ENCODE measurements around the gene MAP1B.

Gene MAP1B

DNA sequence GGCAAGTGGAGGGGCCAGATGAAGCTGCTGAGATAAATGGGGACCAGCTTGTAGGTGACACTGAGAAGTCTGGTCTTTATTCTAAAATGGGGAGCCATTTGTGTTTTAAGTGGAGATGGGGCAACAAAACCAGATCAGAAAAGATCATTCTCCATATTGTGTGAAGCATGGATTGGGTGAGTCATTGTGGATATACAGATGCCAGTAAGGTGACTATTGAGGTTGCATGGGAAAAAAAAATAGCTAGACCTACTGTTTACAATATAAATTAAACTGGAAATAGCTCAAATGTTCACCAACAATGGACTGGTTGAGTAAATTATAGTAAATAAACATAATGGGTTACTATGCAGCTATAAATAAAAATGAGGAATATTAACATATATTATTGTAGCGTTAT is 5.4 kb upstream of the MAP1B start:
- DNase-seq, result no peak

DNA sequence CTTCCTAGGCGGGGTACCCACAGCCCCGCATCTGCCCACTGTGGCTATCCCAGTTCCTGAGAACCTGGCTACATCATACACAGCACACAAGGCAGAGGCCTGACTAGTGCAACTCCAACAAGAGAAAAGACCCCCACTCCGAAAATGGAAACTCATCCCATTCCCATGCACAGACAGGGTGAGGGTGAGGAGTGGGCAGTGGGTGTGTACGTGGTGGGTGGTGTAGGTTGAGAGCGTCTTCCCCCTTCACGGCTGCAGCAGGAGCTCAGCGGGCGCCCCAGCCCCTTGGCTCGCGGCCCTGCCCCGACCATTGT is 501 bp upstream of the MAP1B start:
- no peak for DNase-seq

DNA sequence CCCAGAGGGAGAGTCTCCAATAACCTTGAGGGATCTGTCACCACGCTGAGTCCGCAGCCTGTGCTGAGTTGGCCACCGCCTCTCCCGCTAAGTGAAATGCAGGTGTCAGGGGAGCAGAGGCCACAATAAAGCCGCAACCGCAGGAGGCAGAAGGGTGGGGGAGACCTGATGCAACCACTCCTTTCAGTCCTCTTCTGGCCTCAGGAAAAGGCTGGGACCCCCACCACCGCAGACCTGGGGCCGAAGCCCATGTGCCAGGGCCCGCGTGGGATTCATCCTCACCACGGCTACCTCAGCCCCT is 576 bp downstream of the MAP1B start:
- peak; percentile 37 for DNase-seq

DNA sequence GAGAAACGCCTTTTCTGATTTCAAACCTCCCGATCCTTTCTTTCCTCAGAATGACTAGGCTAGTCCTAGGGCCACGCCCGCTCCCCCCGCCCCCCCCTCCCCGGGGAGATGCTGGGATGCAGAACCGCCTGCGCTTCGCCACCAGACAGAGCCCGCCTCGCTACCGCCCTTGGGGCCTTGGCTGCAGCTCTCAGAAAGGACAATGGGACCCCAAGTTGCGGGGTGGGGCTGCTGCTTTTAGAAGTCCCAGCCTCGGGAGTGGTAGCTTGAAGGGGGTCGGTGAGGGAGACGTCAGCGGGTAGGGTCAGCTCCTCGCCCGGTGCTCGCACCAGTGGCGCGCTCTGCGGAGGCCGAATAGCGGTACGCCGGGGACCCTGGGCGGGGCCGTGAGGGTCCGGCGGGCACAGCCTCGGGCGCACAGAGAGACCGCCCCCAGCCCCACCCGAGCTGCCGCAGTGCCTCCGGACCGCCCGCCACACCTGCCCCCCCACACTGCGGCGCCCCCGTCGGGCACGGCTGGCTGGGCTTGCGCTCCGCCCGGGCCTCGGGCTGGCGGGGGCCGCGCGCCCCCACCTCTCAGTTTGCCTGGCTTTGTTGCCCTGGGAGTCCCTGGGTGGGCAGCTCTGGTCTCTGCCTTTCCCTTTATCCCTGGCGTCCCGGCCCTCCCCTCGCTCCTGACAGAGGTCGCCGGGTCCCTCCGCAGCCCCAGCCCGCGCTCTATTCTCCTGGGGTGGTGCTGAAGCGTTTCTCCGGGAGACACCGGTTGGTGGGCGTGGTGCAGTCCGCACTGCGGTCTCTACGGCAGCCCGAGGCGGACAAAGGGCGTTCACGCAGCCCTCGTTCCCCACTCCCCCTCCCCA is 1.2 kb downstream of the MAP1B start:
- peak; percentile 37 for DNase-seq

DNA sequence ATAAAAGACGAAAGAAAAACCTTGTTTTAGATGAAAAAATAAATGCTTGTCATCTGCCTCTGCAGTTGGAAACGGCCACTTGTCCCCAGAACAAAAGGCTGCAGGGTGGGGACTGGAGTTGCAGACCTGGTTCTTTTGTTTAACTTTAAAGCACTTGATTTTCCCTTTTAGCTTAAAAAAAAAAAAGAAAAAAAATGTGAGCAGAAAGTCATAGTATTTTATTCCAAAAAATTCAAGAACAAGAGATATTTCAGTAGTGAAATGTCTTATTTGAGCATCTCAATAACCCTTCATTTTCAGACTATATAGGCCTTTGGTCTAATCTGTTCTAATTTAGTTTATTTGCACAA is 1.8 kb downstream of the MAP1B start:
- no peak for DNase-seq

DNA sequence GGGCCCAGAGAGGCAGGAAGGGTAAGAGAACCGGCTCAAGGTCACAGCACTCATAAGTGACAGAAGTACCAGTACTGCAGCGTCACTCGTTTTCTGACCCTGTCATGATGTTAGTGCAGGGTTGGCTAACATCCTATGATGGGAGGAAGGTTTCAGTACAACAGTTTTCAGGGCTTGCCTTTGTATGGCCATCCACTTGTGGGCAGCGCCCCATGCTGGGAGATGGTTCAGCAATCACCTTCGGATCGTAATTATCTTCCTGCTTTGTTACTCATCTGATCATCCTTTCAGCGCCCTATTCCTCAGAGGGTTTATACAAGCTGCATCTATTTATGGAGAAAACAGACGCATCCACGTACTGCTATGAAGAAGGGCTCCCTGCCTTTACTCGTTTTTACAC is 2.4 kb downstream of the MAP1B start:
- DNase-seq, result peak; percentile 20

DNA sequence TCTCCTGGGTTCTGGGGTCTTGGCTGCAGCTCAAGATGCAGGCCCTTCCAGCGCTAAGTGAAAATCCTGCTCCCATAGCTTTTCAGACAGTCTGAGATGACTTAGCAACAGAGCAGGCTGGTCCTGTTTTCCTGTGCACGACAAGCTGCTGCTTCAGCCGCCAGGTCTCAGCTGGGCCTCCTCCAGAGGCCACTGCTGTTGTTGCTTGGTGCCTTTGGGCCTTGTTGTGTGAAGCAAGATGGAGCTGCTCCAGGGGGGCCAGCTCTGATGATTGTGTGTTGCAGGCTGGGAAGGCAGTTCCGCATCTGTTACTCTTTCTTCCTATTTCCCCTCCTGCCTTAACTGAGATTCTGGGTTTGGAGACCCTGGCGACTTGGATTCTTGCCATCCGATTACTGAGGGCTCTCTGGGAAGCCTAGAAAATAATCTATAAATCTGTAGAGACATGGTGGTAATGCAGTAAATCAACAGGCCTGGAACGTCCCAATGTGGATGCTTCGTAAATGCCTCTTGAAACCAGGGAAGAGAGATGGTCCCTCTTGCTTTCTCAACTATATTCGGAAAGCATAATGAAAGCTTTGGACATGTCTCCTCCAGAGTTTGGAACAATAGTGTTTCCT is 3.2 kb downstream of the MAP1B start:
- DNase-seq, result no peak

DNA sequence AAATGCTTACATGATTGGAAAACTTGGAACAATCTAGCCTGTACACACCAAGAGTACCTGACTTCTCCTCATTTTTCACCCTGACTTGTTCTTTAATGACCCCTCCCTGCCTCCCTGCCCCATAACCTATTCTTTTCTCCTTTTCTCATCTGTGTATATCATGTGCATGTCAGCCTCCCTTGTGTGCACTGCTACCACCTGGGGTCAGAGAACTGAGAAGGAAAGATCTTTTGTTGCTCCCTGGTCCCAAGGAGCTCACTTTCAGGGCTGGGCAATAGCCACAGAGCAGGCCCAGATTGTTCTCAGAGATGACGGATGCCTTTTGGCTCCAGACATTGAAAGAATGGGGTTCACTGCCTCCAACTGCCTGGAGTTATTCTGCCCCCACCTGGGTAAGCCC is 5.1 kb downstream of the MAP1B start:
- DNase-seq, result no peak

DNA sequence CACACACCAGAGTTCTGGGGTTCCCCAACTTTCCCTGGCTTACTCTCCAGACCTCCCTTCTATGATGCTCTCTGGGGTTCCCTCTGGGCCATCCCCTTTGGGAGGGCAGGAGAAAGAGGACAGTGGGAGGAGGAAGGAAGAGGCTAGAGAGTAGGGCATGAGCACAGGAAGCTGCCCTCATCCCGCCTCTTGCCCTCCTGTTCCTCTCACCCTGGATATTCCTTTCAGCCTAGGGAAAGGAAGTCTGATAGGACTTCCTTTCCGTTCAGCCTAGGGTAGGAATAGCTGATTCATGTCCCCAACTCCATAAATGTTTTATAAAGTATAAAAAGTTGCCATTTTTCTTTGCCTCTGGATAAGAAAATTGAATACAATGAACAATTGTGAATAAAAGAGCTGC is 7.4 kb downstream of the MAP1B start:
- DNase-seq, result no peak

DNA sequence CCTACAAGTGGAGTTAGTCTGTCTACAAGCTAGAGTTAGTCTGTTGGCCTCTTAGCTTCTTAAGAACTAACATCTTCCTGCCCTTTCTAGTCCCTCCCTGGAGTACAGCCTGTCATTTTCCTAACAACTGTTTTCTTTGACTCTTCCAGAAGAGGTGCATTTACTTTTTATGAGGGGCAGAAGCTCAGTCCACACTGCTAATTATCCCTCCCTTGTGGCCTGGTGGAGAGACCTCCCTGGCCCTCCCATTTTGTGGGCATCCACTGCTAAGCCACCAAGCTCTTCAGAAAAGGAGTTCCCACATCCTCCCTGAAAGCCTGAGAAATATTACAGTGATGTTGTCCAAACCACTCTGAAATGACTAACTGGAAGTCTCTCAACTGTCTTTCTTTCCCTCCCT is 8.0 kb downstream of the MAP1B start:
- DNase-seq, result no peak

DNA sequence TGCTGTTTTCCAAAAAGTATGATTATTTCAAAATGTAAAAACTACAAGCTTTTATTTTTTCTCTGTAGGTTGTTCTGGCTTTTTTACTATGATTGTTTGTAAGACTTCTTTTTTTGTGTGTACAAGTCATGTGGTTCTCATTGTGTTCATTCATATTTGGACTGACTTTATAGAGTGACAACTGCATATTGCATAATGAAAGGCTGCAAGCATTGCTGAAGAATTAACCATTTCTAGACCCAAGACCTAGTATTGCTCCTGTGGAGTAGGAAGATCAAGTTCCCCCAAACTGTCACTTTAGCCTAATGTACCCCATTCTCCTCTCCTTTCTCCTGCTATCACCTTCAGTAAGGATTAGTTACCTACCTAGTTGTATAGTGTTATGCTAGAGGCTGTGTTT is 10.0 kb downstream of the MAP1B start:
- DNase-seq, result no peak

DNA sequence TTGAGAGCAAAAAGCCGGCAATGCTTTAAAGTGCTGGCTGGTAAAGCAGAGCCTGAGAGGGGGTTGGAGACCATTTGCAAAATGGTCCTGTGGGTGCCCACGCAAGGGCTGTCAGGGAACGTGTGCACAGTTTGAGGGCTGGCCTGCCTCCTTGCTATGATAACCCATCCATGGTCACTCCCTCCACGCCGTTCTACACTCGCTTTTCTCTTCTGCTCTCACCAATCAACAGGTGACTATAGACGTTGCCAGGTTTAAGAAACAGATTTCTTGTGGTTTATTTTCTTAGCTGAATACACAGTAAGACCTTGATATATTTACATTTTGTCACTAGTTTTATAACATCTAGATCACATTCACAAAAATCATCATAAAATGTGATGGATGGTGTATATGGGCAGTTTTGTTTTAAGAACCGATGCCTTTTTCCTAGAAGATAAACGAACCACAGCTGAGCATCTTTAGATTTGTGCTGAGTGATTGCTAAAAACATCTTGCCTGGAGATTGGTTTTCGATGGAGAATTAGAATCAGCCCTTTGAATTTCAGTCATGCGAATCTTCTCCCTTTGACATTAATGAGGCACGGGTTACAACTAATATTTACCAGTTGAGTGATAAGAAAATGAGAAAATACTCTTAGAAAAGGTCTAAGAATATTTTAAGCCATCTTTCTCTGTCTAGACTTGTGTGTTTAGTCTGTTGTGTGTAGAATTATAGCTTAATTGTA is 13.9 kb downstream of the MAP1B start:
- no peak for DNase-seq

DNA sequence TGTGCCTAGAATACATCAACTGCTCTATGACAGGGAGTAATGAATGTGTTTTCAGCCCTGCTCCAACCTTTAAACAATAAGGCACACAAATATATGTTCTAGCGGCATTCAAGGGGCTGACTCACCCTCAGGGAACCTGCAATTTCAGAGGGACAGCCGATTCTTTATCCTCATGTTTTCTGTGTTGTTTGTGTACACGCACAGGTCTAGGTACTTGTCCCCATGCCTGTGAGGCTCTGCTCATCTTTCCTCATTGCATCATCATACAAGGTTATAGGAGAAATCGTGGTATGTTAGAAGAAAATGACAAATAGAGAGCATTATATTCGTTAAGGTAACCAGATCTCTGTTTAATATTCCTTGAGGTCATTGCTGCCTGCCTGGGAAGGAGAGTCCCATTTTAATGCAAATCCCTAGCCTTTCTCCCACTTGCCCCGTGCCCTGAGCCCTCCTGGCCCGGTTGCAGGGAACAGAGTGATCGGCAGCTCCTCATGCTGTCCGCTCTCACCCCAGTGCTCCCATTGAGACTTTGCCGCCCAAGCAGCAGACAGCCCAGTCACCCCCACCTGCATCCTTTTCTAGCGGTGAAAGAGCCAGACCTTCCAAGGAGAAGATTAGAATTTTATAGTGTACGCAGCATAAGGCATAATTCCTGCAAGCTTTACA is 14.6 kb downstream of the MAP1B start:
- DNase-seq, result no peak

DNA sequence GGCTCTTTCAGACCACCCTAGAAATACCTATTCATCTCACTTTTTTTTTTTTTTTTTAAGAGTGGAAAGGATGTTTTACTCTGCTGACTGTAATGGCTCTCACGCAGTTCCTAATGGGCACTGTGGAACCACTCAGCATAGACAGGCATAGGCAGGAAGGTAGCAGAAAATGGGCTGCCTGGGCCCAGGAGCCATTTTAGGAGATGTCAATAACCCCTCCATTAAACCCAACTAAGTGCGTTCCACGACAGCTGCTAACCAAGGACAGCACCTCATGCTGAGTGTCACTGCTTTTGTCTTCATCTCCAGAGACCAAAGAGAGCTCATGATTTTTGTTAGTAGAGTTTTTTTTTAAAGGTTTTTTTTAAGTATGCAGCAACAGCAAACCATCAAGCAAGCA is 15.3 kb downstream of the MAP1B start:
- DNase-seq, result no peak

DNA sequence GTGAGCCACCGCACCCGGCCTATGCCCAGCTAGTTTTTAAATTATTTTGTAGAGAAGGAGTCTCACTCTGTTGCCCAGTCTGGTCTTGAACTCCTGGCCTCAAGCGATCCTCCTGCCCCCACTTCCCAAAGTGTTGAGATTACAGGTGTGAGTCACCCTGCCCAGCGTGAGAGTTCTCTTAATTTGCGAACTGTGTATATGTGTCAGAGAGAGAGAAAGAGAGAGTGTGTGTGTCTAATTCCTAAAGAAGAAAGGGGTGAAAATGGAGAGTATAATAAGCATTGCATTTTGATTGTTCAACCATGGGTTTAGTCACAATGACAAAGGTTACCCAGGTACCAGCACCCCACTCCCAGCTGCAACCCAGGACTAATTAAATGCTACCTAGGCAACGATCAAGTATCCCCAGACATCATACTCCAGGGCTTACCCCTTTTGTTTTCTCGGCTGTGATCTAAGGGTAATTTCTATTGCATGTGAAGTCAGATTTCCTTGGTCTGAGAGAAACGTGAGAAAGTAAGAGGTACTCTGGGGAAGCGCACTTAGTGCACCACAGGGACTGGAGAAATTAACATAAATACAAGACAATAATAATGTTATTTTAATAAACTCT is 16.6 kb downstream of the MAP1B start:
- DNase-seq, result no peak

DNA sequence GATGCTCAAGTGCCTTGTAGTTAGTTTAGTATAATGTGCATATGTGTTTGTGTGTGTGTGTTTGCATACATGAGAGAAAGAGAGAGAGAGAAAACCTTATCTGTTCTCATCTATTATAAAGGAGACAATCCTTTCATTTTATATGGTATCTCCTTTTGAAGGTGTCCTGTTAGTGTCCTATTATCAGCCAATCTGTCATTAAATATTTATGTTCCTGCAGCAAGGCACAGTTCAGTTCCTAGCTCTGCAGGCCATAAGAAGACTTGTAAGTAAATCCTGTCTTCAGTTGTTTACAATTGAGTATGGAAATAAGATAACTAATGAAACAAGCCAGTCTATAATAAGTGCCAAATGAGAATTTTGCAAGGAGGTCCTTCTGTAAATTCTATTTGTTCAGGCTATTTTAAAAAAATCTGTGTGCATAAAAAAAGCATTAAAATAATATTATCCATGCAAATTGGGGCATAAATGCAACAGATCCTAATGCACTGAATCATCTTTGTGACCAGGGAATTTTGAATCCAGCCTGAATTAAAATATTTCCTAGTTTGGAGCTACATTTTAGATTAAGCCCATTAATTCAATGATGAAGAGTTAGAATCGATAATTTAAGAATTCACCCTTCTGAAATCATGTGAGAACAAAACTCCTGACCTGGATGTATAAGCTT is 18.1 kb downstream of the MAP1B start:
- DNase-seq, result peak; percentile 15

DNA sequence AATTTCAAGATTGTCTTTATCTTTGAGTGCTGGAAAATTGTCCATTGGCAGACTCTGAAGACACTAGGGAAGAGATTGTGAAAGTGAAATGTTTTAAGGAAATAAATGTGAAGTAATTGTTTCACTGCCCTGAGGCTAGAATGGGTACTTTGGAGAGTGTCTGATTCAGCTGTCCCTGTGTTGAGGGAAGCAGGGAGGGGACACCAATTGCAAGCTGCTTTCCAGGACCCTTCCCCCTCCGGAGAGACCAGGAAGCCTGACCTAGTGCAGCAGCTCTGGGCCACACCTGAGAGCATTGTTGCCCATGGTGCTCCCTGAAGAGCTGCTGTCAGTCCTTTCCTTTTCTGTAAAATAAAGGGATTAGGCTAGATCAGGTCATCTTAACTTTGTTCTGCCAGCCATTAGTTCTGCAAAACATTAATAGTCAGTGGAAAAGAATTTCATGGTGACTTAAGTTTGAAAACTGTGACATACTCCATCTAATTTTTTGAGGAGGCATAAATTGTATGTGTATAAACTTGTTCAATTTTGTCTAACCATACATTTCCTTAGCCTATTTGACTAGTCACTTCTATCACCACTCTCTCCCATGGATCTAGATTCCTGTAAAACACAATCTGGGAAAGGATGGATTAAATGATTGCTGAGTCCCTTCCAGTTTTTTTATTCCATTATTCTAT is 18.8 kb downstream of the MAP1B start:
- DNase-seq, result no peak

DNA sequence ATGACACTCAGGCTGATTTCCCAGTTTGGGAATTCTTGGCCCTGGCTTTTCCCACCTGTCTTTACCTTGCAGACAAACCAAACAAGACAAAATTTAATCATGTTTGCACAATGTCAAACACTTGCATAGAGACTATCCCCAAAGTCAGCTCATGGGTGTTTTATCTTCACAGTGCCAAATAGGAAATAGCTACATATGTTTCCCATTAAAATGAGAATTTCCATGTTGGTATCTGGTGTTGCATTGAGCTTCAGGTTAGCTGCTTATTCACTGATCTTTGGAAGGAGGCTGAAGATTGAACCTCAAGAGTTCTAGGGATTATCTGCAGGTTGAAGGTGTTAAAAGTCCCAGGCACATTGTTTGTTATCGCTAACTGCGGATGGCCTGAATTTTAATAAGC is 19.5 kb downstream of the MAP1B start:
- no peak for DNase-seq

DNA sequence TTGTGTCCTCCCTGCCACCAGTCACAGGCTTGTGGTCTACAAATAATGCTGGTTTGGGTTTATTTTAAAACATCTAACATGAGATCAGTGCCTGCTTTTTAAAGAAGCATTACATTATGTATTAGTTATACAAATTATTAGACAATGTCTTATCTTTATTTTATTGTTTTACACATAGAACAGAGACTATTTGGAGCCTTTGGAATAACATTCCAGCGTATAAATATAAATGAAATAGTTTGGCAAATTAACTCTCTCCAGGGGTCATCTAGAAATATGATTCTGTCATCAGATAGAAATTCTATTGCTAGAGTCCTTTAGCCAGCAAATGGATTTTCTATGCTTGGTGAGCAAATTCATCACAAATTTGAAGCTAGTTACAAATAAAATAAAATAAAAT is 22.4 kb downstream of the MAP1B start:
- no peak for DNase-seq

DNA sequence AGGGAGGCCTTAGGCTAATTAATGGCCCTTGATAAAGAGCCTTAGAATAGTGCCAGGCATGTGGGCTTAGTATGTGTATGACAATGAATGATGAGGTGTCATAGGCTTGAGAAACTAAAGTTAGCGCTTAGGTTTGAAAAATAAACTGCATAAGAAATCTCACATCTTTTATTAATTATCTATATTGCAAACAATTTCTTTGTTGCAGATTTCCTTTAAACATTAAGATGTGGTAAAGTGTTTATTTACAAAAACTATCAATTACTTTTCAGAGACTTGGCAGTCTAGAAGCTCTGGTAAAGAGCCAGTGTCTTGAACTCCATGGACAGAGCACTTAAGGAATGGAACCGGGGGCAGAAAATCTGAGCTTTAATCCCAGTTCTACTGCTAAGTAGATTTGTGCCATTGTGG is 23.1 kb downstream of the MAP1B start:
- DNase-seq, result no peak

DNA sequence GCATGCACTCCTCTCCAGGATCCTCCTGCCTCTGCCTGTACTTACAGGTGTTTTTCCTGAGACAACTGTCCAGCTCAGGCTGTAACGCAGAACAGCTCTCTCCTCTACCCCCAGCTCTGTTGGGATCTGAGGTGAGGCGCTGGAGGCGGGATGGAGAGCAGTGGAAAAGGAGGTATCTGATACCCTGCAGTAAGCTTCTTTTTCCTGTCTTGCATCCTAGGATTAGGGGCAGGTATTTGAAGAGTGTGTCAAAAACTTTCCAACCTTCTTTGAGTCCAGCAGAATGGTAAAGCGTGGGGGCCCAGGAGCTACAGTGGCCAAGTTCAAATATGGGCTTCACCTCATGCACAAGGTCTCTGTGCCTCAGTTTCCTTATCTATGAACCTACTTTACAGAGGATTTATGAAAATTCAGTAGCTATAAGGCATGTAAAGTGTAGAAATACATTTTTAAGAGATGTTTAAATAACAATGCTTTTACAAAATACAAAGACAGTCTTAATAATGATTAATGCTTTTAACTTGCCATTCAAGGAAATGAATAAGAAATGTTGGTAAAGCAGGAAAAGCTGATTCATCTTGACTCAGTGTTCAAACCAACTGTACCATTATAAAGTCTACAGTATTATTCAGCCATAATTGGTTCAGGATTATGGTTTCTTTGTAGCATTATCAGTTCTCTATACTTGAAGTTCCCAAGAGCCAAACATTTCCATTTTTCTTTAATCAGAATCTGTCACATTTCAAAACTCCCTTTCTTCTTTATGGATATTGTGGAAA is 26.1 kb downstream of the MAP1B start:
- DNase-seq, result no peak
